T1000 (cell line): ENCODE measurements around the gene BTBD1.
A peak's percentile ranks its signal among the peaks of the same experiment; 100 is the strongest.
"Not testable (repeated sequence)": the region's sequence is repeated elsewhere in the genome, so short reads cannot be mapped to it uniquely, and the experiment has no call there.

Experiments used
- DNase-seq: peaks from one replicate; lab custom pipeline; 2025; ENCODE audit warnings: mixed read lengths; lab: John Stamatoyannopoulos, UW

BTBD1 gene

GRCh38 chr15:83094583-83094982 lies 27.5 kb upstream of the BTBD1 start:
- no peak for DNase-seq

- no peak for DNase-seq
Observed at GRCh38 chr15:83092309-83092976, 25.4 kb upstream of the BTBD1 start.

- not testable (repeated sequence) for DNase-seq
Observed at GRCh38 chr15:83091965-83092308, 24.9 kb upstream of the BTBD1 start.

GRCh38 chr15:83090465-83090864 lies 23.4 kb upstream of the BTBD1 start:
- DNase-seq: no peak

- DNase-seq: no peak
Observed at GRCh38 chr15:83088876-83089275, 21.8 kb upstream of the BTBD1 start.

- DNase-seq: no peak
Observed at GRCh38 chr15:83087576-83087975, 20.5 kb upstream of the BTBD1 start.

- not testable (repeated sequence) for DNase-seq
Observed at GRCh38 chr15:83085864-83086552, 19.0 kb upstream of the BTBD1 start.

- DNase-seq: not testable (repeated sequence)
Observed at GRCh38 chr15:83085461-83085860, 18.4 kb upstream of the BTBD1 start.

- no peak for DNase-seq
Observed at GRCh38 chr15:83082730-83083386, 15.8 kb upstream of the BTBD1 start.

- DNase-seq: no peak
Observed at GRCh38 chr15:83081256-83082014, 14.4 kb upstream of the BTBD1 start.

GRCh38 chr15:83078712-83079111 lies 11.7 kb upstream of the BTBD1 start:
- no peak for DNase-seq

GRCh38 chr15:83077491-83078230 lies 10.6 kb upstream of the BTBD1 start:
- DNase-seq: no peak

- DNase-seq: peak; percentile 72
Observed at GRCh38 chr15:83069211-83069642, 2.2 kb upstream of the BTBD1 start.

- DNase-seq: no peak
Observed at GRCh38 chr15:83068054-83068453, 1.0 kb upstream of the BTBD1 start.

GRCh38 chr15:83067638-83067962 lies 548 bp upstream of the BTBD1 start:
- no peak for DNase-seq

GRCh38 chr15:83066034-83066733 lies 868 bp downstream of the BTBD1 start:
- DNase-seq: no peak

- DNase-seq: no peak
Observed at GRCh38 chr15:83065431-83065830, 1.6 kb downstream of the BTBD1 start.

- no peak for DNase-seq
Observed at GRCh38 chr15:83064859-83065258, 2.2 kb downstream of the BTBD1 start.

- DNase-seq: no peak
Observed at GRCh38 chr15:83063551-83063950, 3.5 kb downstream of the BTBD1 start.

GRCh38 chr15:83062768-83063180 lies 4.3 kb downstream of the BTBD1 start:
- DNase-seq: no peak

GRCh38 chr15:83061680-83062079 lies 5.4 kb downstream of the BTBD1 start:
- DNase-seq: no peak
